Measurements from ENCODE around the gene SRGAP2B. TPM values are rescaled to one million over a fixed set of nuclear protein-coding genes. Genes with fewer than 3 reads are reported as not detected.
"Not testable (repeated sequence)": the region's sequence is repeated elsewhere in the genome, so short reads cannot be mapped to it uniquely, and the experiment has no call there.

The SRGAP2B gene
- total and polyA plus RNA-seq, 4 experiments from 2014 or later: 0.76 to 28.5 (median 14.3) TPM

GRCh38 chr1:145048181-145048856 is 46.8 kb downstream of the SRGAP2B start:
- H3K27ac ChIP-seq (ENCODE audit: low read depth, low read length); intact Hi-C loops (cut with micrococcal nuclease); H3K27ac Mint-ChIP-seq; DNase-seq; POLR2A ChIA-PET (ENCODE audit: partially characterized antibody); H3K36me3 Mint-ChIP-seq; H3K4me3 ChIP-seq (ENCODE audit: low read length in 2 of 2); H3K36me3 ChIP-seq (ENCODE audit: insufficient read depth, low read length); H3K4me1 Mint-ChIP-seq; H3K4me1 ChIP-seq (ENCODE audit: insufficient read depth, low read length); H3K4me3 Mint-ChIP-seq; H3K9me3 Mint-ChIP-seq; H3K9me3 ChIP-seq (ENCODE audit: control insufficient read depth in 1 of 2, low read length in 2 of 2); H3K27me3 ChIP-seq (ENCODE audit: insufficient read depth, low read length); CTCF ChIA-PET (ENCODE audit: partially characterized antibody); H3K27me3 Mint-ChIP-seq: not testable (repeated sequence)

- H3K4me1 Mint-ChIP-seq; CTCF ChIA-PET (ENCODE audit: partially characterized antibody); H3K4me1 ChIP-seq (ENCODE audit: insufficient read depth, low read length); H3K9me3 Mint-ChIP-seq; intact Hi-C loops (cut with micrococcal nuclease); H3K27ac ChIP-seq (ENCODE audit: low read depth, low read length); DNase-seq; H3K4me3 Mint-ChIP-seq; H3K9me3 ChIP-seq (ENCODE audit: control insufficient read depth in 1 of 2, low read length in 2 of 2); H3K27me3 ChIP-seq (ENCODE audit: insufficient read depth, low read length); H3K36me3 Mint-ChIP-seq; POLR2A ChIA-PET (ENCODE audit: partially characterized antibody); H3K36me3 ChIP-seq (ENCODE audit: insufficient read depth, low read length); H3K4me3 ChIP-seq (ENCODE audit: low read length in 2 of 2); H3K27ac Mint-ChIP-seq; H3K27me3 Mint-ChIP-seq: not testable (repeated sequence)
These were observed 47.6 kb downstream of the SRGAP2B start for GRCh38 chr1:145047553-145047952.

GRCh38 chr1:145045571-145046273 is 49.4 kb downstream of the SRGAP2B start:
- H3K9me3 Mint-ChIP-seq; H3K27ac Mint-ChIP-seq; H3K4me3 ChIP-seq (ENCODE audit: low read length in 2 of 2); H3K27me3 ChIP-seq (ENCODE audit: insufficient read depth, low read length); CTCF ChIA-PET (ENCODE audit: partially characterized antibody); H3K4me1 Mint-ChIP-seq; H3K27me3 Mint-ChIP-seq; intact Hi-C loops (cut with micrococcal nuclease); H3K4me1 ChIP-seq (ENCODE audit: insufficient read depth, low read length); H3K36me3 ChIP-seq (ENCODE audit: insufficient read depth, low read length); POLR2A ChIA-PET (ENCODE audit: partially characterized antibody); H3K4me3 Mint-ChIP-seq; H3K27ac ChIP-seq (ENCODE audit: low read depth, low read length); H3K9me3 ChIP-seq (ENCODE audit: control insufficient read depth in 1 of 2, low read length in 2 of 2); DNase-seq; H3K36me3 Mint-ChIP-seq: not testable (repeated sequence)

- H3K27ac Mint-ChIP-seq, H3K9me3 Mint-ChIP-seq: not testable (repeated sequence)
These were observed 53.6 kb downstream of the SRGAP2B start for GRCh38 chr1:145041519-145041918.

GRCh38 chr1:145036019-145036418 is 59.1 kb downstream of the SRGAP2B start:
- H3K27ac ChIP-seq (ENCODE audit: low read depth, low read length); DNase-seq; H3K27me3 Mint-ChIP-seq; POLR2A ChIA-PET (ENCODE audit: partially characterized antibody); CTCF ChIA-PET (ENCODE audit: partially characterized antibody); intact Hi-C loops (cut with micrococcal nuclease); H3K4me1 Mint-ChIP-seq; H3K9me3 Mint-ChIP-seq; H3K27me3 ChIP-seq (ENCODE audit: insufficient read depth, low read length); H3K4me3 ChIP-seq (ENCODE audit: low read length in 2 of 2); H3K4me1 ChIP-seq (ENCODE audit: insufficient read depth, low read length); H3K9me3 ChIP-seq (ENCODE audit: control insufficient read depth in 1 of 2, low read length in 2 of 2); H3K4me3 Mint-ChIP-seq; H3K36me3 Mint-ChIP-seq; H3K36me3 ChIP-seq (ENCODE audit: insufficient read depth, low read length): not testable (repeated sequence)
- peak overlapping the region in 1 of 7 donors; percentile 37 for H3K27ac Mint-ChIP-seq

More at GRCh38 chr1:145041519-145041918, 53.6 kb downstream of the SRGAP2B start:
- intact Hi-C loops (cut with micrococcal nuclease); H3K4me3 Mint-ChIP-seq; H3K4me1 Mint-ChIP-seq; H3K27ac ChIP-seq (ENCODE audit: low read depth, low read length); DNase-seq; H3K27me3 Mint-ChIP-seq; H3K27me3 ChIP-seq (ENCODE audit: insufficient read depth, low read length); CTCF ChIA-PET (ENCODE audit: partially characterized antibody); H3K36me3 ChIP-seq (ENCODE audit: insufficient read depth, low read length); POLR2A ChIA-PET (ENCODE audit: partially characterized antibody); H3K4me1 ChIP-seq (ENCODE audit: insufficient read depth, low read length); H3K9me3 ChIP-seq (ENCODE audit: control insufficient read depth in 1 of 2, low read length in 2 of 2); H3K4me3 ChIP-seq (ENCODE audit: low read length in 2 of 2); H3K36me3 Mint-ChIP-seq: not testable (repeated sequence)

- POLR2A ChIA-PET (ENCODE audit: partially characterized antibody); H3K9me3 Mint-ChIP-seq; H3K27me3 ChIP-seq (ENCODE audit: insufficient read depth, low read length); intact Hi-C loops (cut with micrococcal nuclease); H3K4me1 Mint-ChIP-seq; H3K27ac Mint-ChIP-seq; H3K4me1 ChIP-seq (ENCODE audit: insufficient read depth, low read length); H3K36me3 Mint-ChIP-seq; H3K27ac ChIP-seq (ENCODE audit: low read depth, low read length); H3K4me3 Mint-ChIP-seq; H3K36me3 ChIP-seq (ENCODE audit: insufficient read depth, low read length); H3K4me3 ChIP-seq (ENCODE audit: low read length in 2 of 2); DNase-seq; CTCF ChIA-PET (ENCODE audit: partially characterized antibody); H3K27me3 Mint-ChIP-seq; H3K9me3 ChIP-seq (ENCODE audit: control insufficient read depth in 1 of 2, low read length in 2 of 2): not testable (repeated sequence)
These were observed 61.6 kb downstream of the SRGAP2B start for GRCh38 chr1:145033523-145033922.

- CTCF ChIA-PET (ENCODE audit: partially characterized antibody); H3K4me1 Mint-ChIP-seq; POLR2A ChIA-PET (ENCODE audit: partially characterized antibody): not testable (repeated sequence)
These were observed 67.9 kb downstream of the SRGAP2B start for GRCh38 chr1:145027251-145027650.

More at GRCh38 chr1:145027251-145027650, 67.9 kb downstream of the SRGAP2B start:
- H3K27ac ChIP-seq (ENCODE audit: low read depth, low read length); H3K4me1 ChIP-seq (ENCODE audit: insufficient read depth, low read length); H3K4me3 Mint-ChIP-seq; H3K36me3 ChIP-seq (ENCODE audit: insufficient read depth, low read length); H3K4me3 ChIP-seq (ENCODE audit: low read length in 2 of 2); H3K36me3 Mint-ChIP-seq; intact Hi-C loops (cut with micrococcal nuclease); H3K27ac Mint-ChIP-seq; H3K27me3 Mint-ChIP-seq; H3K27me3 ChIP-seq (ENCODE audit: insufficient read depth, low read length); H3K9me3 Mint-ChIP-seq; DNase-seq; H3K9me3 ChIP-seq (ENCODE audit: control insufficient read depth in 1 of 2, low read length in 2 of 2): not testable (repeated sequence)
